ENCODE results near the gene TMEM30A.

- TF ChIP-seq CTCF (IDR thresholded peaks at IDR 0.05), result no peak
- no peak for TF ChIP-seq TCF7L2 (IDR thresholded peaks at IDR 0.05; ENCODE audit: low read depth, low read length)
- TF ChIP-seq POLR2AphosphoS5 (IDR thresholded peaks at IDR 0.05; ENCODE audit: low read depth, low read length), result no peak
- TF ChIP-seq, protein P1, sequence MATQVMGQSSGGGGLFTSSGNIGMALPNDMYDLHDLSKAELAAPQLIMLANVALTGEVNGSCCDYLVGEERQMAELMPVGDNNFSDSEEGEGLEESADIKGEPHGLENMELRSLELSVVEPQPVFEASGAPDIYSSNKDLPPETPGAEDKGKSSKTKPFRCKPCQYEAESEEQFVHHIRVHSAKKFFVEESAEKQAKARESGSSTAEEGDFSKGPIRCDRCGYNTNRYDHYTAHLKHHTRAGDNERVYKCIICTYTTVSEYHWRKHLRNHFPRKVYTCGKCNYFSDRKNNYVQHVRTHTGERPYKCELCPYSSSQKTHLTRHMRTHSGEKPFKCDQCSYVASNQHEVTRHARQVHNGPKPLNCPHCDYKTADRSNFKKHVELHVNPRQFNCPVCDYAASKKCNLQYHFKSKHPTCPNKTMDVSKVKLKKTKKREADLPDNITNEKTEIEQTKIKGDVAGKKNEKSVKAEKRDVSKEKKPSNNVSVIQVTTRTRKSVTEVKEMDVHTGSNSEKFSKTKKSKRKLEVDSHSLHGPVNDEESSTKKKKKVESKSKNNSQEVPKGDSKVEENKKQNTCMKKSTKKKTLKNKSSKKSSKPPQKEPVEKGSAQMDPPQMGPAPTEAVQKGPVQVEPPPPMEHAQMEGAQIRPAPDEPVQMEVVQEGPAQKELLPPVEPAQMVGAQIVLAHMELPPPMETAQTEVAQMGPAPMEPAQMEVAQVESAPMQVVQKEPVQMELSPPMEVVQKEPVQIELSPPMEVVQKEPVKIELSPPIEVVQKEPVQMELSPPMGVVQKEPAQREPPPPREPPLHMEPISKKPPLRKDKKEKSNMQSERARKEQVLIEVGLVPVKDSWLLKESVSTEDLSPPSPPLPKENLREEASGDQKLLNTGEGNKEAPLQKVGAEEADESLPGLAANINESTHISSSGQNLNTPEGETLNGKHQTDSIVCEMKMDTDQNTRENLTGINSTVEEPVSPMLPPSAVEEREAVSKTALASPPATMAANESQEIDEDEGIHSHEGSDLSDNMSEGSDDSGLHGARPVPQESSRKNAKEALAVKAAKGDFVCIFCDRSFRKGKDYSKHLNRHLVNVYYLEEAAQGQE (IDR thresholded peaks at IDR 0.05; ENCODE audit: insufficient read depth in 1 of 2, low read depth in 2 of 2, low read length in 1 of 2), result no peak
These were observed 62.3 kb downstream of the TMEM30A start for GRCh38 chr6:75222261-75222660.
